Tibial nerve (tissue), 4 donors: ENCODE data around the gene LLPH.

Experiments
- EP300 ChIP-seq, 2 donors: sonication (generic); formaldehyde crosslinking; IDR thresholded peaks; one replicate each; pipeline ENCODE4 v1.6.1; 2017; ENCODE audit warnings: antibody characterized with exemption in 2 of 2, mild to moderate bottlenecking in 1 of 2
- TF ChIP-seq, protein P1 (sequence below), 5 experiments: fragments of 200-600 bp in 3 of 5; fragments of 450-650 bp in 2 of 5; sonication (generic) in 3 of 5; IDR thresholded peaks; one replicate each; pipeline ENCODE4 v1.5.1; 2016 to 2019; ENCODE audit warnings: antibody characterized with exemption in 5 of 5, mild to moderate bottlenecking in 3 of 5, moderate library complexity in 2 of 5

DNA sequence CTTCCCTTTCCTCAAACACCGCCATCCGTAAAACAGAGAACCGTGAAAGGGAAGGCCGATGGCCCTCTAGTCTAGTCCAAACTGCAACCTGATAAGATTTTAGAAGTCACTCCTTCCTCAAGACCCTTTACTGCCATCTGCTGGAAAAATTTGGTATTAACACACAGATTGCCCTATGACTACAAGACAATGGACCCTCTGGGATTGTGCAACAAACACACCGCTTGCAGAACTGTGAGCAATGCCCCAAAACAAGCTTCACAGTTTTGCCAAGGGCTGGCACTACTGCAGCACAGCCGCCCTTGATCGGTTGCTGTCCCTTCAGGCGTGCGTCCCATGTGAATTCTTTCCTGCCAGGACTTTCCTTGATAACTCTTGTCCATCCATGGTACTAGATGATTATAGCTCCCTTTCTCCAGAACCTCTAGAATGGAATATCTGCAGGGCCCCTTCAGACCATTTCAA, 23.1 kb downstream of the LLPH start:
- TF ChIP-seq, protein P1, sequence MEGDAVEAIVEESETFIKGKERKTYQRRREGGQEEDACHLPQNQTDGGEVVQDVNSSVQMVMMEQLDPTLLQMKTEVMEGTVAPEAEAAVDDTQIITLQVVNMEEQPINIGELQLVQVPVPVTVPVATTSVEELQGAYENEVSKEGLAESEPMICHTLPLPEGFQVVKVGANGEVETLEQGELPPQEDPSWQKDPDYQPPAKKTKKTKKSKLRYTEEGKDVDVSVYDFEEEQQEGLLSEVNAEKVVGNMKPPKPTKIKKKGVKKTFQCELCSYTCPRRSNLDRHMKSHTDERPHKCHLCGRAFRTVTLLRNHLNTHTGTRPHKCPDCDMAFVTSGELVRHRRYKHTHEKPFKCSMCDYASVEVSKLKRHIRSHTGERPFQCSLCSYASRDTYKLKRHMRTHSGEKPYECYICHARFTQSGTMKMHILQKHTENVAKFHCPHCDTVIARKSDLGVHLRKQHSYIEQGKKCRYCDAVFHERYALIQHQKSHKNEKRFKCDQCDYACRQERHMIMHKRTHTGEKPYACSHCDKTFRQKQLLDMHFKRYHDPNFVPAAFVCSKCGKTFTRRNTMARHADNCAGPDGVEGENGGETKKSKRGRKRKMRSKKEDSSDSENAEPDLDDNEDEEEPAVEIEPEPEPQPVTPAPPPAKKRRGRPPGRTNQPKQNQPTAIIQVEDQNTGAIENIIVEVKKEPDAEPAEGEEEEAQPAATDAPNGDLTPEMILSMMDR (IDR thresholded peaks at IDR 0.05) = peak; percentile 70 to 87 (median 79)
- no peak for TF ChIP-seq EP300 (IDR thresholded peaks at IDR 0.05)
